ENCODE data around the gene IFRD2. TPM values are rescaled to one million over a fixed set of nuclear protein-coding genes. Genes with fewer than 3 reads are reported as not detected.

IFRD2 gene
- total RNA-seq, 1 donor from 2014 or later = 49.0 TPM

DNA sequence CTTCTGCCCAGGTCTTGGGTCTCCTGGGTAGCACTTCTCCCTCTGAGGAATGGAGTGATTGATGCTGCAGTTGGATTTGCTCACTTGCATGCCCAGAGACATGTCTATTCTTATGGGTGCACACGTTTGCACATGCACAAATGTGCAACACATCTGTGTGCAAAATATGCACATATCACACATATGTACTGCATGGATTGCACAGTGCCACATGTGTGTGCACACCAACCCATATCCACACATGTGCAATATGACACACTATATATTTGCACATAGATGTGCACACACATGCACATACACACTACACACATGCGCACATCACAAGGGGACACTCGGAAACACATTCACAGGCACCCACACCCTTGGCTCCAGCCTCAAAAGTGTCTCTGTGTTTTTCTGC, 24.0 kb downstream of the IFRD2 start:
- Mint-ChIP-seq H3K9me3 (ENCODE audit: low read depth) (no peaks in the 10 kb centered on the region), H3K27me3 (peaks cover 8% of the 10 kb centered on the region), H3K36me3 (ENCODE audit: insufficient read depth) (no peaks in the 10 kb centered on the region), H3K27ac (no peak overlapping the region), H3K4me3 (ENCODE audit: low read depth) (no peak overlapping the region), H3K4me1 (ENCODE audit: low read depth) (peaks cover 40% of the 10 kb centered on the region)
- TF ChIP-seq, protein P1, sequence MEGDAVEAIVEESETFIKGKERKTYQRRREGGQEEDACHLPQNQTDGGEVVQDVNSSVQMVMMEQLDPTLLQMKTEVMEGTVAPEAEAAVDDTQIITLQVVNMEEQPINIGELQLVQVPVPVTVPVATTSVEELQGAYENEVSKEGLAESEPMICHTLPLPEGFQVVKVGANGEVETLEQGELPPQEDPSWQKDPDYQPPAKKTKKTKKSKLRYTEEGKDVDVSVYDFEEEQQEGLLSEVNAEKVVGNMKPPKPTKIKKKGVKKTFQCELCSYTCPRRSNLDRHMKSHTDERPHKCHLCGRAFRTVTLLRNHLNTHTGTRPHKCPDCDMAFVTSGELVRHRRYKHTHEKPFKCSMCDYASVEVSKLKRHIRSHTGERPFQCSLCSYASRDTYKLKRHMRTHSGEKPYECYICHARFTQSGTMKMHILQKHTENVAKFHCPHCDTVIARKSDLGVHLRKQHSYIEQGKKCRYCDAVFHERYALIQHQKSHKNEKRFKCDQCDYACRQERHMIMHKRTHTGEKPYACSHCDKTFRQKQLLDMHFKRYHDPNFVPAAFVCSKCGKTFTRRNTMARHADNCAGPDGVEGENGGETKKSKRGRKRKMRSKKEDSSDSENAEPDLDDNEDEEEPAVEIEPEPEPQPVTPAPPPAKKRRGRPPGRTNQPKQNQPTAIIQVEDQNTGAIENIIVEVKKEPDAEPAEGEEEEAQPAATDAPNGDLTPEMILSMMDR (IDR thresholded peaks at IDR 0.05; ENCODE audit: unreplicated experiment) = no peak
- DNase-seq (ENCODE audit: low spot score, unreplicated experiment) = no peak

DNA sequence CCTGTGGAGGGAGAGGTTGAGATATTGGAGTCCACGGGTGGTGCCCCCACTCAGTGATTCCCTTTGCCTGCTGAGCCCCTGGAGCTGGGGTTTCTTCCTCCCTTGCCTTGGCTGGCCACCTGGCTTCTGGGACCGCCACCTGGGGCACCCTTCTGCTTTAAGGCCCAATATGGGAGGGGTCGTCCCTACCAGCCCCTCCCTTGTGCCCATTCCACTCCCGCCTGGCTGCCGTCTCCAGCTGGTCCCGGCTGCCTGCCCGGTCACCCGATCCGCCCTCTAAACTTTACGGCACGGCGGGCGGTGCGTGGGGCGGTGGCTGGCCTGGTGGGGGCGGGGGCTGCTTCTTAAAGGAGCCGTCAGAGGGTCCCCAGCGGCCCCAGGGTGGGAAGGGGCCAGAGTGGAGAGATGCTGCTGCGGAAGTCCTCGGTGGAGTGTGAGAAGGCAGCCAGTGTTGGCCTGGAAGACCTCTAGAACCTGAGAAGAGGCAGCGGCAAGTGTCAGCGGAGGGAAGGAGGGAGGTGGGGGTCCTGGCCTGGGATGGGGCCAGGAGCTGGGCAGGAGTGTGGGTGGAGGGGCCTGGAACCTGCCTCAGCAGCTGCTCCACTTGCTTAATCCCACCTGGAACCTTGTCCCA, 24.8 kb downstream of the IFRD2 start:
- no peak for DNase-seq (ENCODE audit: low spot score, unreplicated experiment)
- no peaks in the 10 kb centered on the region for H3K9me3 Mint-ChIP-seq (ENCODE audit: low read depth)
- peak overlapping the region; percentile 59 for H3K27ac Mint-ChIP-seq
- H3K4me1 Mint-ChIP-seq (ENCODE audit: low read depth) = peaks cover 41% of the 10 kb centered on the region
- H3K27me3 Mint-ChIP-seq = peaks cover 3% of the 10 kb centered on the region
- TF ChIP-seq, protein P1 (IDR thresholded peaks at IDR 0.05; ENCODE audit: unreplicated experiment) = no peak
- peak overlapping the region; percentile 41 for H3K4me3 Mint-ChIP-seq (ENCODE audit: low read depth)
- no peaks in the 10 kb centered on the region for H3K36me3 Mint-ChIP-seq (ENCODE audit: insufficient read depth)

DNA sequence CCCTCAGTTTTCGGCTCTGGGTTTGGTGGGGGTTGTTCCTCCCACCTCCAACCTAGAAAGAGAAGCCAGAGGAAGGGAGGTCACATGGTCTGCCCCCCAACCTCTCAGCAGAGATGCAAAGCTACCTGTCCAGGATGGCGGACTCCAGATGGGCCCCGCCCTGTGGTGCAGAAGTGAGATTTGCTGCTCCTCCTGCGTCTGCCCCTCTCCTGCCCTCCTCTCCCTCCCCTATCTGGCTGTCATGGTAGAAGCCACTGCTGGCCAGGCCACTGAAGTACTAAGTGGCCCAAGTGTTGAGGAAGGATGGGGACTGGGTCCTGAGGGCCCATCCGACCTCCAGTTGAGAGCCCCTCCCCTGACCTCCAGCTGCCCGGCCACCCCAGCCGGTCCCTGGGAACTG, 25.4 kb downstream of the IFRD2 start:
- peaks cover 41% of the 10 kb centered on the region for H3K4me1 Mint-ChIP-seq (ENCODE audit: low read depth)

DNA sequence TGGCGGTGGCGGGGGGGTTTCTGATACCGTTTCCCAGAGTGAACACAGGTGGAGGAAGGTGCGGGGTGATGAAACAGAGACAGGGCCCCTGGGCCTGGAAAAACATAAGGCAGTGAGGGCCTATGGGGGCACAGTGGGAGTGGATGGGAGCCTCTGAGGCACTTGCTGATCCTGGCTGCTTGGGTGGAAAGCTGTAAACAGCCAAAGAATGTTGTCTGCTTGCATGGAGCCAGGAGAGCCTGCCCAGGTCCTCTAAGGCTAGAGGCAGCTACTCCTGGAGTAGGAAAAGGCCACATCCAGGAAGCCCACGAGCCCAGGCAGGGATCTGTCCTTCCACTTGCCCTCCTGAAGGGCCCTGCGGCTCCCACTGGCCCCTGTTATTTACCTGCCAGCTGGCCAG, 26.2 kb downstream of the IFRD2 start:
- Mint-ChIP-seq H3K4me1 (ENCODE audit: low read depth) (peaks cover 38% of the 10 kb centered on the region), H3K9me3 (ENCODE audit: low read depth) (no peaks in the 10 kb centered on the region), H3K36me3 (ENCODE audit: insufficient read depth) (no peaks in the 10 kb centered on the region), H3K27me3 (peaks cover 3% of the 10 kb centered on the region), H3K27ac (peak overlapping the region; percentile 92), H3K4me3 (ENCODE audit: low read depth) (no peak overlapping the region)
- DNase-seq (ENCODE audit: low spot score, unreplicated experiment) = no peak
- TF ChIP-seq, protein P1 (IDR thresholded peaks at IDR 0.05; ENCODE audit: unreplicated experiment) = no peak

More for the DNA sequence above, 25.4 kb downstream of the IFRD2 start:
- Mint-ChIP-seq H3K27ac (peak overlapping the region; percentile 59), H3K36me3 (ENCODE audit: insufficient read depth) (no peaks in the 10 kb centered on the region), H3K4me3 (ENCODE audit: low read depth) (no peak overlapping the region), H3K27me3 (peaks cover 3% of the 10 kb centered on the region), H3K9me3 (ENCODE audit: low read depth) (no peaks in the 10 kb centered on the region)
- no peak for DNase-seq (ENCODE audit: low spot score, unreplicated experiment)
- TF ChIP-seq, protein P1 (IDR thresholded peaks at IDR 0.05; ENCODE audit: unreplicated experiment) = no peak

DNA sequence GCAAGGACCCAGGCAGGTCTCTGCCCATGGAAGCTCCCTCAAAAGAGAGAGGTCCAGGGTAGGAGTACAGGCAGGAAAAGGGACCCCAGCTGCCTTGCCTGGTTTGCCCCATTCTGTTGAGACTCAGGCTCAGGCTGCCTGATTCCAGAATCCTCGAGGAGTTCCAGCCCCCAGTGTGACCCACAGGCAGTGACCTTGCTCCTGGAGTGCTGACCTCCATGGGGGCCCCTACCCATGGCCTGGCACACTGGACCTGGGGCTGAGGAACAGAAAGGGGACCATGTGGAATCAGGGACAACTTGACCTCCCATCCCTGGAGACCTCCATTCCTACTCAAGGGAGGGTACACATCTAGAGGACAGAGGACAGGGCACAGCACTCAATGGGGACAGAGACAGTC, 26.7 kb downstream of the IFRD2 start:
- H3K27me3 Mint-ChIP-seq = peaks cover 3% of the 10 kb centered on the region
- no peak overlapping the region for H3K4me3 Mint-ChIP-seq (ENCODE audit: low read depth)
- peaks cover 39% of the 10 kb centered on the region for H3K4me1 Mint-ChIP-seq (ENCODE audit: low read depth)
- H3K27ac Mint-ChIP-seq = peak overlapping the region; percentile 92
- H3K36me3 Mint-ChIP-seq (ENCODE audit: insufficient read depth) = no peaks in the 10 kb centered on the region
- no peaks in the 10 kb centered on the region for H3K9me3 Mint-ChIP-seq (ENCODE audit: low read depth)
- TF ChIP-seq, protein P1 (IDR thresholded peaks at IDR 0.05; ENCODE audit: unreplicated experiment) = no peak
- no peak for DNase-seq (ENCODE audit: low spot score, unreplicated experiment)

Data from progenitor cell of endocrine pancreas (in vitro differentiated cells).